ENCODE measurements around the gene PRR18. TPM values are rescaled to one million over a fixed set of nuclear protein-coding genes. Genes with fewer than 3 reads are reported as not detected.

Gene PRR18
- not detected in 2 replicates for total RNA-seq

GRCh38 chr6:166308033-166308768 lies at the start of gene PRR18:
PRR18 (minus strand) TSS chr6:166308392; CDS start chr6:166308142, 250 bp downstream.

GRCh38 chr6:166342349-166343149 lies 34.4 kb upstream of the PRR18 start, which contains the start of gene SFT2D1:
SFT2D1 (minus strand) TSS chr6:166342545; CDS start chr6:166342481, 64 bp downstream.

Other genes starting within 250 kb of the PRR18 start
- not detected in 2 replicates for gene TBXT, start 140.5 kb downstream of the PRR18 start, total RNA-seq
- gene SFT2D1, start 34.2 kb upstream of the PRR18 start, total RNA-seq = 16.8 and 21.0 TPM in 2 replicates
- 9.3 and 17.5 TPM in 2 replicates for gene MPC1, start 74.5 kb upstream of the PRR18 start, total RNA-seq

All from bladder microvascular endothelial cell (primary cell).